GM19035 (cell line): Measurements from ENCODE around the gene RIN3.
"Not testable (repeated sequence)": the region's sequence is repeated elsewhere in the genome, so short reads cannot be mapped to it uniquely, and the experiment has no call there.

Experiments
- ATAC-seq: cut with Tn5 transposase; IDR thresholded peaks from one replicate; pipeline ENCODE4 v1.9.1; 2021; ENCODE audit not compliant: unreplicated experiment

RIN3 gene

GRCh38 chr14:92706386-92706785, 192.8 kb downstream of the RIN3 start:
- ATAC-seq, result no peak

GRCh38 chr14:92709340-92710000, 195.9 kb downstream of the RIN3 start:
- ATAC-seq, result no peak

- no peak for ATAC-seq
These were observed 196.4 kb downstream of the RIN3 start for GRCh38 chr14:92710001-92710341.

- no peak for ATAC-seq
These were observed 198.5 kb downstream of the RIN3 start for GRCh38 chr14:92711976-92712653.

- no peak for ATAC-seq
These were observed 199.1 kb downstream of the RIN3 start for GRCh38 chr14:92712654-92713051.

- not testable (repeated sequence) for ATAC-seq
These were observed 201.2 kb downstream of the RIN3 start for GRCh38 chr14:92714739-92715307.

GRCh38 chr14:92716131-92716530, 202.6 kb downstream of the RIN3 start:
- ATAC-seq, result no peak

GRCh38 chr14:92717571-92718042, 204.0 kb downstream of the RIN3 start:
- no peak for ATAC-seq

GRCh38 chr14:92718664-92719063, 205.1 kb downstream of the RIN3 start:
- ATAC-seq, result no peak

- no peak for ATAC-seq
These were observed 205.8 kb downstream of the RIN3 start for GRCh38 chr14:92719421-92719820.

- ATAC-seq, result no peak
These were observed 206.3 kb downstream of the RIN3 start for GRCh38 chr14:92719890-92720323.

- no peak for ATAC-seq
These were observed 211.1 kb downstream of the RIN3 start for GRCh38 chr14:92724516-92725340.

- ATAC-seq, result no peak
These were observed 212.8 kb downstream of the RIN3 start for GRCh38 chr14:92726135-92726932.

- ATAC-seq, result no peak
These were observed 213.3 kb downstream of the RIN3 start for GRCh38 chr14:92726933-92727262.

- ATAC-seq, result no peak
These were observed 215.3 kb downstream of the RIN3 start for GRCh38 chr14:92728759-92729364.

GRCh38 chr14:92729634-92730358, 216.2 kb downstream of the RIN3 start:
- peak; percentile 57 for ATAC-seq

GRCh38 chr14:92731622-92732115, 218.1 kb downstream of the RIN3 start:
- no peak for ATAC-seq

GRCh38 chr14:92733007-92733406, 219.4 kb downstream of the RIN3 start:
- no peak for ATAC-seq

GRCh38 chr14:92734618-92735017, 221.0 kb downstream of the RIN3 start:
- no peak for ATAC-seq

- ATAC-seq, result no peak
These were observed 221.8 kb downstream of the RIN3 start for GRCh38 chr14:92735344-92735743.
